ENCODE results near the gene CYP3A7.
"Not testable (repeated sequence)": the region's sequence is repeated elsewhere in the genome, so short reads cannot be mapped to it uniquely, and the experiment has no call there.

Gene CYP3A7

DNA sequence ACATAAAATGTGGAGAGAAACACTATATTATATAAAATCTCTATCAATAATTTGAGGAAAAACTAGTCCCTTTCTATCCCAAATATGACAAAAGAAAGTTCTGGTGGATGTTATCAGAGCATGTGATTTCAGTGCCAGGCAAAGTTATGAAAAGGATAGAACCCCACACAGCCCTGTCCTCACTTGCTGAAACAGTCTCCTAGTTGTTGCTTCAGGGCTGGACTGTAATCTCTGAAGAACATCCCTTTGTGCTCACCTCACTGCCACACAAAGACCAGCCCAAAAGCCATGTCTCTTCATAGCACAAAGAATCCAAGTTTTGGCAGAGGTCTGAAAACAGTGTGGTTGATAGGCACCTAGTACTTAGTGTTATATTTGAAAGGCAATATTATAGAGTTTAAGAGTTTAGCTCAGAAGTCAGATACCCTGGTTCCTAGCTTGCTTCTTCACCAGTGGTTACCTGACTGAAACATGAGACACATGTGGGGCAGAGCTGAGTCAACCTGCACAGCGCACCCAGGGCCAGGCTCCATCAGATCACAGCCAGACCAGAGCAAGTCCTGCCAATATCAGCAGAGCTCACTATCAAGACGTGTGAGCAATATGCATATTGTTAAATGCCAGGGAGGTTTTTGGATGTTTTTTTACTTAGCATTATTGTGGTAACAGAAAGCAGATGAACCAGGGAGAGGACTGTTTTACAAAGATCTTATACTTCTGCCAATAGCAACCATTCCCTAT is 25.0 kb downstream of the CYP3A7 start:
- DNase-seq (ENCODE audit: low read depth in 2 of 2, low spot score in 1 of 2), result no peak

DNA sequence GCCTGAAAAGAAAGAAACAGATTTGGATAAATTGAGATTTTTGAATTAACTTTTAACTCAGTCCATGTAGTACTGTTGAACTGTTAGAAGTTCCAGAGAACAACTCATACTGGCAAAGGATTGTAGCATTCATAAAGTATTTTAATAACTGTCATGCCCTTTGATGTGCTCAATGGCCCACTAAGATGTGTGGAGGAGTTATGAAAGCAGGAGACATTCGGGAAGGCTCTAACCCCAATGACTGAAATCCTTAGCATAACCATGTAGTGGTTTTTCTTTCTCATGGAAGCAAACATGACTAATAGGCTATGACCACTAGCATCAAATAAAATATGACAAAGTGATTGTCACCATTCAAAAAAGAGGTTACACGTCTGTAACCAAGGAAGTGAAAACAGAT is 25.7 kb downstream of the CYP3A7 start:
- DNase-seq (ENCODE audit: low read depth in 2 of 2, low spot score in 1 of 2), result no peak

DNA sequence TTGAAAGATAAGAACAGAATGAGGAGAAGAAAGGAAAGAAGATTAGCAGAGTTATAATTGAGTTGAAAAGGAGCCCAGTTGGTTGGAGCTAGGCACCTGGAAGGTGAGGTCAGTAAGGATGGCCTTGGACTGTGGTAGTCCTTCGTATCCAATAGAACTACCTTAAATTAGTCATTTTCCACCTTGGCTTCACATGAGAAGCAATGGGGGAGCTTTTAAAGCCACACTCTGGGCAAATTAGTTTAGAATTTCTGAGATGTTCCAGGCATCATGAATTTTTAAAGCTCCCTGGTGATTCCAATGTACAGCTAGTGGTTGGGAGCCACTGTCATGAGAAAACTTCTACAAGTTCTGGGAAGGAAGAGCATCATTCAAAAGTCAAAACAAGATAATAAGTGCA is 27.9 kb downstream of the CYP3A7 start:
- DNase-seq (ENCODE audit: low read depth in 2 of 2, low spot score in 1 of 2), result no peak

- DNase-seq (ENCODE audit: low read depth in 2 of 2, low spot score in 1 of 2), result no peak
Measured at GRCh38 chr7:99699946-99700345, 35.0 kb downstream of the CYP3A7 start.

DNA sequence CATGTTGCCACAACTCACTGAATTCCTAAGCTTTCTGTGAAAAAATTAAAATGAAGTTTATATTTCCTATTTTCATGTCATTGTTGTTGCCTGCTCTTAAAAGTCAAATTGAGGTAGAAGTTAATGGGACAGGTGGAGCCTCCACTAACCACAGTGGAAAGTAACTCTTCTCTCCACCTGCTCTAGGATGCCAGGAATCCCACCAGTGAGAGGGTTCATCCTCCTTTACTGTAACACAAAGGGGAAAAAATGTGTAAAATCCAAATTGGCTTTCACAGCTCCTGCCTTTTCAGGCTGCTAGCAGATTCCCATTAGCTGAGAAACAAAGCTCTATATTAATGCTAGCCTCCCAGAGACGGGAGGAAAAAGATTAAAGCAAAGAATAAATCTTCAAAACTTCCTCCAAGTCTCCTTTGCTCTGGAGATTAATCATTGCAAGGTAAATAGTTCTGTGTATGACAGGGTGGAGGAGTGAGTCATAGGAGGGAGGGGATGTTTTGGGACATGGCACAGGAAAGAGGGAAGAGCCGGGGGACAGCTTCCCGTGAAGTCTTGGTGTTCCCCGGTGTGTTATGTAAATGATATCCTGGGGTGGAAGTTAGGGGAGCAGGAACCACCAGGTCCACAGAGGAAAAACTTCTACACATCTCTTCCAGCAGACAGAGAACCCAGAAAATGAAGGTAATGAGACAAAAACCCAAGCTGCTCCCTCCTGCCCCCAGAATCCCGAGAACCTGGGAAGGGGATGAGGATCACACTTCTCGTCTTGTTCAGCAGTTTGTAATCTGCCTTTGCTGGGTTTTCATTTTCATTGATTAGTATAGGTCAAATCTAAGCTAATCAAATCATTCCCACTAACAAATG is 35.9 kb downstream of the CYP3A7 start:
- not testable (repeated sequence) for DNase-seq (ENCODE audit: low read depth in 2 of 2, low spot score in 1 of 2)

DNA sequence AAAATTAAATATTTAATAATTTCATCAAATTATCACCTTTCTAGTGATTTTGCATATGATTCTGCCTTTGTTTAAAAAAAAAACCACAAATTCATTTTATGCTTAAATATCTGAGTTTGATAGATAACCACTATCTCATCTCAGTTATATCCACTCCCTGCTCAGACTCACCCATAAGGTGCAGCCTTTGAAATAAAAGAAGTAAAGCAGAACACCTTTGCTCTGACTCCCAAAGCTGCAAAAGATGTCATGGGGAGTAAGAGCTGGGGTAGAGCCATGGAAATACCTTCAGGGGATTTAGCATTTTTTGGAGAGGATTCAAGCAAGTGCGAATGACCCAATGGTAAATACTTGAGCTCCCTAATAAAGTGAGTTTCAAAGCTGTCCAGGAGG is 40.1 kb downstream of the CYP3A7 start:
- no peak for DNase-seq (ENCODE audit: low read depth in 2 of 2, low spot score in 1 of 2)

DNA sequence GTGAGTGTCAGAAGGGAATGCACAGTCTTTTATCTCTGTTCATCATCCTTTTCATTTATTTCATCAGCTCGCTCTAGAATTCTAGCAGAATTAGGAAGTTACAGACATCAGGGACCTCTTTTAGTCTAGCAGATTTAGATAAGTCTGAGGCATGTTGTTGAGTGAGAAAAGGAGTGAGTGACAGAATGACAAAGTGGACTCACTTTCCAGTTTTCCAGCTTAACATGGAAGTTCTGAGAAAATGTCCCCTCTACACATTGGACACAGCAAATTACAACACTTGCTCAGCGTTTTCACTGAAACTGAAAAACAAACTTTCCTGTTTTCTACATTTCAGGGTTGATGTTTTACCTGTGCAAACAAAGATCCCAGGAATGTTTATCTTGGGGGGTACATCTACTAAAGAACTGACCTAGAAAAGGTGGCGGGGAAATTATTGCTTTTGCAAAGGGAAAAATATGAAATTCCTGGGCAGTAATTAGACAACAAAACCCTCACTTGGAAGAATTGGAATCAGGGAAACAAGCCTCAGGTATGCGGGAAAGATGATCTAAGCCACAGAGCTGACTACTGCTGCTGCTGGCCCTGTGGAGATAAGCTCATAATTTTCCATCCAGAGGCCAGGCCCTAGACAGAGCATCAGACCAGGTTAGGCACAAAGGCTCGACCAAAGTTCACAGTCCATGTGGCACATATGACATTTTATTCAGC is 40.6 kb downstream of the CYP3A7 start:
- DNase-seq (ENCODE audit: low read depth in 2 of 2, low spot score in 1 of 2), result no peak

GRCh38 chr7:99693427-99694200 is 41.4 kb downstream of the CYP3A7 start:
- no peak for DNase-seq (ENCODE audit: low read depth in 2 of 2, low spot score in 1 of 2)

- no peak for DNase-seq (ENCODE audit: low read depth in 2 of 2, low spot score in 1 of 2)
Measured at GRCh38 chr7:99693100-99693426, 41.9 kb downstream of the CYP3A7 start.

GRCh38 chr7:99692563-99692962 is 42.4 kb downstream of the CYP3A7 start:
- DNase-seq (ENCODE audit: low read depth in 2 of 2, low spot score in 1 of 2), result not testable (repeated sequence)

- DNase-seq (ENCODE audit: low read depth in 2 of 2, low spot score in 1 of 2), result not testable (repeated sequence)
Measured at GRCh38 chr7:99691658-99692057, 43.3 kb downstream of the CYP3A7 start.

DNA sequence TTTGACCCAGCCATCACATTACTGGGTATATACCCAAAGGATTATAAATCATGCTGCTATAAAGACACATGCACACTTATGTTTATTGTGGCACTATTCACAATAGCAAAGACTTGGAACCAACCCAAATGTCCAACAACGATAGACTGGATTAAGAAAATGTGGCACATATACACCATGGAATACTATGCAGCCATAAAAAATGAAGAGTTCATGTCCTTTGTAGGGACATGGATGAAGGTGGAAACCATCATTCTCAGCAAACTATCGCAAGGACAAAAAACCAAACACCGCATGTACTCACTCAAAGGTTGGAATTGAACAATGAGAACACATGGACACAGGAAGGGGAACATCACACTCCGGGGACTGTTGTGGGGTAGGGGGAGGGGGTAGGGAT is 44.1 kb downstream of the CYP3A7 start:
- DNase-seq (ENCODE audit: low read depth in 2 of 2, low spot score in 1 of 2), result not testable (repeated sequence)

- DNase-seq (ENCODE audit: low read depth in 2 of 2, low spot score in 1 of 2), result not testable (repeated sequence)
Measured at GRCh38 chr7:99685871-99686608, 49.0 kb downstream of the CYP3A7 start.

GRCh38 chr7:99685129-99685758 is 49.8 kb downstream of the CYP3A7 start:
- DNase-seq (ENCODE audit: low read depth in 2 of 2, low spot score in 1 of 2), result no peak

- no peak for DNase-seq (ENCODE audit: low read depth in 2 of 2, low spot score in 1 of 2)
Measured at GRCh38 chr7:99679400-99680191, 55.4 kb downstream of the CYP3A7 start, which contains the start of gene CYP3A5. Gene CYP3A5 (minus strand): TSS chr7:99679996. CDS start chr7:99679896, 100 bp downstream.

- no peak for DNase-seq (ENCODE audit: low read depth in 2 of 2, low spot score in 1 of 2)
Measured at GRCh38 chr7:99679032-99679399, 56.0 kb downstream of the CYP3A7 start.

DNA sequence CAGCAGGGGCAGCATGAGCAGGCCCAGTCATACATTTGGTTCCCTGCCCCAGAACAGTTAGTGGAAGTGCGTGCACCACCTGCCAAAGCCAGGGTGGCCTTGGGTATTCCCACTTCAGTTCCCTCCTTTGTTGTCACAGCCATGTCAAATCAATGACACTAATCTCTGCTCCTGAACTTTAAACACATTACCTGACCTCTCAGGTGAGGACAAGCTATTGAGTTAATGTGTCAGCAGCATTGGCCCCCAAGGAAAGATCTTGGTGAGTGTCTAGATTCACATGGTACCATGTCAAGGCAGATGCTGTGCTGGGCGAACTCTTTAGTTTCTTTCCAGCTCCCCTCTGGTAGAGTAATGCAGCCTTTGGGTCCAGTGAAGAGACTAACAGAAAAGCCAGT is 57.3 kb downstream of the CYP3A7 start:
- no peak for DNase-seq (ENCODE audit: low read depth in 2 of 2, low spot score in 1 of 2)

DNA sequence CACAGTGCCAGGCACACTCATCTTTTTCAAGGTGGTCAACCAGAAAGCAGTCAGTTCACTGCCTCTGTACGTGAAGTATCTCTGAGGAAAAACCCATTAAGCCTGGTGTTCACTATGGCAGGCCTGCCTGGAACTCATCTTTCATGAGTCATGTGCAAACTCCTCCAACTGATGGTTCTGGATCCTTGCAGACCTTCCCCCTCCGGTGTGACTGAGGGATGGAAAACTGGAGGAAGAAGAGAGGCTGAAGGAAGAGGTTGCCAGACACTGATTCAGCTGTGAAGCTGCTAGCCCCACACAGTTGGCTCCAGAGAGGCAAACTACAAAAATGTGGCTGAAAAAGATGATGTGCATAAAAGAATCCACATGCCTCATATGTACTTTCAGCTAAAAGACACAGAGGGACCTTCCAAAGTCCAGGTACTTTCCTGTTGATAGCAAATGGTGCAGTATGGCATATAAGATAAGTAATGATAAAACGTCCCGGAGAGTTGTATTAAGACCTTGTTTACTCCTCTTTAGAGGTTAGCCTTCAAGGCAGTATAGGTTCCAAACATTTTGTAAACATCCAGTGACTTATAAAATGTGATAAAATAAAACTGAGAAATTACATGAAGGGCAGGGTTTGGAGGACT is 57.9 kb downstream of the CYP3A7 start:
- DNase-seq (ENCODE audit: low read depth in 2 of 2, low spot score in 1 of 2), result no peak

Data from stimulated activated CD8-positive, alpha-beta memory T cell treated with anti-CD3 and anti-CD28 coated beads, Interleukin-4, amount 100 ng/mL, for 1 hour (primary cell).